Measurements from ENCODE around the gene RPL12.
A peak's percentile ranks its signal among the peaks of the same experiment; 100 is the strongest.

The RPL12 gene

GRCh38 chr9:127450830-127451607 lies at the start of gene RPL12, which contains the start of gene LRSAM1:
Gene RPL12 (minus strand): TSS chr9:127451406. CDS start chr9:127451317, 89 bp downstream.
Gene LRSAM1 (plus strand): TSS chr9:127451510. CDS start chr9:127454528, 3,018 bp downstream.
- peak; percentile 92 for DNase-seq

DNA sequence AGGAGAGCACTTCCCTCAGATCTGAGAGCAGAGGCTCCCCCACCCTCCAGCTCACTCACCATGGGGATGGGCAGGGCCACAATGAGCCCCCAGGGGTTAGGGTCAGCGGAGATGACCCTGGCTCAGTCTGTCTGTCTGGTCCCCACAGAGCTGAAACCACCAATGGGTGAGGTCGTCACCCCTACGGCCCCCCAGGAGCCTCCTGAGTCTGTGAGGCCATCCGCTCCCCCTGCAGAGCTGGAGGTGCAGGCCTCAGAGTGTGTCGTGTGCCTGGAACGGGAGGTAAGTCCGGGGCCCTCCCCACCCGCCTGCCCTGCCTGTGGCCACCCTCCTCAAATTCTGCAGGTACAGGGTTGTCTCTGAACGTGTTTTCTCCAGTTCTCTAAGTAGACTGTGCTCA lies 49.7 kb upstream of the RPL12 start:
- DNase-seq = no peak

GRCh38 chr9:127500399-127500798 lies 49.2 kb upstream of the RPL12 start:
- no peak for DNase-seq

DNA sequence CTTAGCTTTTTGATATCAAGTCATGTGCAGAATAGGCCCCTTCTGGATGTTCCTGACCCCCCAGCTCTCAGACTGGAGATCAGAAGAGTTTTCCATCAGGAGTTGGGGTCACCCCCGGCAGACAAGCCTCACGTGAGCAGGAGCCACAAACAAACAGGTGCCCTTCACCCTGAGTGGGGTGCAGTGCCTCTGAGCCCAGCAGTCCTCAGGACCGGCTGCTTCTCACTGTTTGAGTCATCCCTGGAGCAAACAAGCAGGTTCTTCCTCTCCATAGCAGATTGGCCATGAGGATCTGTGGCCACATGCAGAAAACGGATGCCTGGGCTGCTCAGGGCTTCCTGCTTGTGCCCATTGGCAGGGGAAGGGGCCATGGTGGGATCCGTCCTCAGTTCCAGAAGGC lies 47.1 kb upstream of the RPL12 start:
- no peak for DNase-seq

DNA sequence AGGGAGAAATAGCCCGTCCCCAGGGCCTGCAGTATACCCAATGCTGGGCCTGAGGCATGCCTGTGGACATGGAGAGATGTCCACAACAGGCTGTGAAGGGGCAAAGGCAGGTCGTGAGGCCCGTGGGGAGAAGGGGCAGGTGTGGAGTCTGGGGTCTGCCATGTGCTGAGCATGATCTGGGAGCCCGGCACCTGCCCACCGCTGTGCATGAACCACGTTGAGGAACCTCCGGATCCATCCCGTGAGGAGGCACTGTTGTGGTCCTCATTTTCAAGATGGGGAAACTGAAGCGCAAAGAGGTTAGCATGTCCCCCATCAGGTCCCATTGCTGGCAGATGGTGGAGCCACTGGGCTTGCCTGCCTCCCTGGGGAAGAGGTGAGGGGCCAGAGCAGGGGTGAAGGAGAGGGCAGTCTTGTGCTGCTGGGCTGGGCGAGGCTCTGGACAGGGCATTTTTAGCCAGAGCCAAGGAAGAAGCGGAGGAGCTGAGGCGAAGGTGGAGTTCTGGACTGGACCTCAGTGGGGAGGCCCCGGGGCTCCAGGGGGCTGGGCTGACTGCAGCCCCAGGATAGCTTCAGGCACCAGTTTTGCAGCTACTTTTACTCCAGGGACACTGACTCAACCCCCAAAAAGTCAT lies 46.6 kb upstream of the RPL12 start:
- DNase-seq = no peak

DNA sequence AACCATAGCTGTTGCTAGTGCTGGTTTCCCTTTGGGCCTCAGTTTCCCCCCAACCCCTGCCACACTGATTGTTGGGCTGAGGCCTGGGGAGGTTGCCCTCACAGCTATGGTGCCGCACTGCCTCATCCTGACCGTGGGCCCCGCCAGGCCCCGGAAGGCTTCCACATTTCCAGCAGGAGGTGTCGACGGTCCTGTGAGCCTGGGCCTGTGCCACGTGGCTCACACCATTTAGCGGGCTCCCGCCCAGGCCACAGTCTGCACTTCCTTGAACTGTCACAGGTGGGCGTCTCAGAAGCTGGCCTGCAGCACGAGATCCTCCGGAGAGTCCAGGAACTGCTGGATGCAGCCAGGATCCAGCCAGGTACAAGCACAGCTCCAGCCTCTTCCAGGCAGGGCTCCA lies 45.8 kb upstream of the RPL12 start:
- DNase-seq = no peak

DNA sequence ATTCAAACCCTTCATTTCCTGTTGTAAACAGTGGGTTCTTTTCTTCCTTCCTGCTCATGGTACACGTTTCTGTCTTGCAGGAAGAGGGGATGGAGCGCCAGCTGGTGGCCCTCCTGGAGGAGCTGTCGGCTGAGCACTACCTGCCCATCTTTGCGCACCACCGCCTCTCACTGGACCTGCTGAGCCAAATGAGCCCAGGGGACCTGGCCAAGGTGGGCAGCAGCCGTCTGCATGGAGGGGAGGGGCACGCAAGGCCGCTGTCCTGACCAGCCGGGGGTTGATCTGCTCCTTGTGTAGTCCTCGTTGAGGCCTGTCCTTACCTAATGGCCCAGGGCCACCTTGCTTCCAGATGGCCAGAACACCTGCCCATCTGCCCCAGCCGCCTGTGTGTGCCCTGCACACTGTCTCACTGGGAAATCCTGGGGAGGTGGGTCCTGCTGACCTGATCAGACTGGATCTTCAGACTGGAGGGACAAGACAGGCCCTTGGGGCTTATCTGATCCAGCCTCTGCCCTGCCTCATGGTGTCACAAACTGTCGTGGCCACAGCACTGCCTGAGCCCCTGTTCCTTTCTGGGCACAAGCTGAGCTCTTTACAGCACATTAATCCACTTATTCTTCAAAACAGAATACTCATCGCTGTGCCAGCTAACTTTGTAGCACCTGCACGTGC lies 44.8 kb upstream of the RPL12 start:
- no peak for DNase-seq

DNA sequence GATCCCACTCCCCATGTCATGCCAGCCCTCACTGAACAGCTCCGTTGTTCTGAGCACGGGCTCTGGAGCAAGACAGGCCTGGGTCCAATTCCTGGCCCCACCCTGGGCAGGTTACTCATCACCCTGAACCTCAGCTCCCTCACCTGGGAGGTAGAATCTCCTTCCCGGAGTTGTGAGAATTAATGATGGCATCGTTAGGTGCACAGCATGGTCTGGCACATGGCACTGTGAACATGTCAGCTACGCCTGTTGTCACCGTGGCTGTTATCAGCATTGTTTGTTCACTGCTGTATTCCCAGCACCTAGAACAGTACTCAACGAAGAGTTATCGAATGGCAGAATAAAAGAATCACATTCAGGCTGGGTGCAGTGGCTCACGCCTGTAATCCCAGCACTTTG lies 43.1 kb upstream of the RPL12 start:
- DNase-seq = no peak

- no peak for DNase-seq
Measured at GRCh38 chr9:127493592-127494303, 42.5 kb upstream of the RPL12 start.

DNA sequence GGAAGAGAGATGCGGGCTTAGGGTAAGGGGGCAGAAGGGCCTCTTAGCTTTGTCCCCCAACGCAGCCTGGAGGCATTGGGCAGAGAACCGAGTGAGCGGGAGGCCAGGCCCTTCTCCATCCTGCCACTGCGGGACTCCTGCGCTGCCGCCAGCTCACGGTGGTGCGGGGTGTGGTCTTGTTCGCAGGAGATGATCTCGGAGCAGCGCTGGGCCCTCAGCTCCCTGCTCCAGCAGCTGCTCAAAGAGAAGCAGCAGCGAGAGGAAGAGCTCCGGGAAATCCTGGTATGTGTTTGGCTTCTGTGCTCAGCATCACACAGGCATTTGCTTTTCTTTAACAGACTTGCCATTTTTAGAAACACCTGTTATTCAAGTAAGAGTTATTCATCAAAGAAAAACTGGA lies 41.4 kb upstream of the RPL12 start:
- no peak for DNase-seq

GRCh38 chr9:127491516-127491915 lies 40.3 kb upstream of the RPL12 start:
- no peak for DNase-seq

GRCh38 chr9:127490535-127491230 lies 39.5 kb upstream of the RPL12 start:
- no peak for DNase-seq

DNA sequence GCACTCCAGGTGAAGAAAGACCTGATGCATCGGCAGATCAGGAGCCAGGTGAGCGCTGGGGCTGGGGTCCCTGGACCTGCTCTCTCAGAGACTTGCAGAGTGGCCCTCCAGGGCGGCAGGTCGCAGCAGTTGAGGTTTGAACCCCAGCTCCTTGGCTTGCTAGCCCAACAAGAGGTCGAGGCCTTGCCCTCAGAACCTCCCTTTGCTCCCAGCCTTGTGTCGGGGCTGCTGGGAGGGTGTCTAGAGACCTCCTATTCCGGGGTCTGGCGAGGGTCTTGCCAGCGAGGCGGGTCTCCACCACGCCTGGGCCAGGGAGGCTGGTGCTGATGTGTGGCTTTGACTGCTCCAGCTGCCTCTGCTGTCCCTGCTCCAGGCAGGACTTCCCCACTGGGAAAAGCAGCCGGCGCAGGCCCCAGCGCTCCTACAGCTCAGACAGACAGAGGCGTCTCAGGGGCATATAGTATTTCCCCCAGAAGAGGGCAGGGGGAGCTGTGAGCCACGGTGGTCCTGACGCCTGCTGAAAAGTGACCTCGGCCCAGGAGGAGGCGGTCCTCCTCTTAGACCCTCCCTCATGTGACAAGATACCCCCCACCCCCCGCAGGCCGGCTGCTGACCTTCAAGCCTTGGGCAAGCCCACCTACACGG lies 38.4 kb upstream of the RPL12 start:
- DNase-seq = no peak

DNA sequence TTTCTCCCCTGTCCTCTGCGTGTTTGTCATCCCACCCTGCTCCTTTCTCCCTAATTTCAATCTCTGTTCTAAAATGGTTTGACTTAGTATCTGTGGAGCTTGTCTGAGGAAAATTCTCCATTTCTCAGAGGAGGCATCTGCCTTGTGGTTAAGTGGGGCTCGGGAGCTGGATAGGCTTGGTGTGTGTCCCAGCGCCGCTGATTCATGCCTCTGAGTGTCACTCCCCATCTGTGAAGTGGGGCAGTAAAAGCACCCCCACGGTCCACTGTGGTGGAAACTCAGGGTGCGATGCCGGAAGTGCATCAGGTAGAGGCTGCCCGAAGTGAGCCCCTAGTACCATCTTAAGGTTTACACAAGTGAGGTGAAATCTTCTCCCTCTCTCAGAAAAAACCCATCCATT lies 37.7 kb upstream of the RPL12 start:
- DNase-seq = no peak

- no peak for DNase-seq
Measured at GRCh38 chr9:127485995-127486394, 34.8 kb upstream of the RPL12 start.

- DNase-seq = no peak
Measured at GRCh38 chr9:127482662-127483061, 31.5 kb upstream of the RPL12 start.

DNA sequence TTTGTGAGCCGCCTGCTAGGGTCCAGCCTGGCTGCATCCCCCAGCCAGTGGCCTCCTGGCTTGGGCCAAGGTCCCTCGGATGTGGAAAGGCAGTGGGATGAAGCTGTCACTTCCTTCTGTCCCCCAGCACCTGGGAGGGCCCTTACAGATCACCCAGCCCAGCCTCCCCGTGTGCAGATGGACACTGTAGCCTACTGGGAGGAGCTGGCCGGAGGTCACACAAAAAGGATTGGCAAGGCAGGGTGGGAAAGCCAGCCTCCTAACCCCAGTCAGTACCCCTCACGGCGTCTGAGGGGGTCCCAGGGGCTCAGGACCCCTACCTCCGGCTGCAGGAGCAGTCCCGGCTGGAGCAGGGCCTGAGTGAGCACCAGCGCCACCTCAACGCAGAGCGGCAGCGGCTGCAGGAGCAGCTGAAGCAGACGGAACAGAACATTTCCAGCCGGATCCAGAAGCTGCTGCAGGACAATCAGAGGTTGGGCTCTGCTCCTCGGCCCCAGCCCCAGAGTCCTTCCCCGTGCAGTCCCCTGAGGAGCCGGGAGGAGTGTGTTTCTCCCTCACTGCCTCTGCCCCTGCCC lies 28.4 kb upstream of the RPL12 start:
- DNase-seq = no peak

DNA sequence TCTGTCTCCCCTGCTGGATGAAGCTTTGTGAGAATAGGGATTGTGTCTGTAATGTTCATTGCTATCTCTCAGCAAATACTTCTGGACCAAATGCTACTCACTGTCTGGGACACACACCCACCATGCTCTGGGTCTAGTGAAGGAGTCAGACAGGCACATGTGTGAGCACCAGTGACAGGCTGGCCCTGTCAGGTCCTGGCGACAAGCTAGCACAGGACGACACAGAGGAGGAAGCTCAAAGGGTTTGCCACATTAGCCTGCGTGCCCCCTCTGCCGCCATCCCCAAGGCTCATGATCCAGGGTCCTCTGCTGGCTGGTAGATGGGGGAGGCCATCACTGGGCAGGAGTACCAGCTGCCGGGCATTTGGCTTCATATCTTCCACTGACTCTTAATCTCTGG lies 23.4 kb upstream of the RPL12 start:
- DNase-seq = no peak

GRCh38 chr9:127473932-127474331 lies 22.7 kb upstream of the RPL12 start:
- DNase-seq = no peak

DNA sequence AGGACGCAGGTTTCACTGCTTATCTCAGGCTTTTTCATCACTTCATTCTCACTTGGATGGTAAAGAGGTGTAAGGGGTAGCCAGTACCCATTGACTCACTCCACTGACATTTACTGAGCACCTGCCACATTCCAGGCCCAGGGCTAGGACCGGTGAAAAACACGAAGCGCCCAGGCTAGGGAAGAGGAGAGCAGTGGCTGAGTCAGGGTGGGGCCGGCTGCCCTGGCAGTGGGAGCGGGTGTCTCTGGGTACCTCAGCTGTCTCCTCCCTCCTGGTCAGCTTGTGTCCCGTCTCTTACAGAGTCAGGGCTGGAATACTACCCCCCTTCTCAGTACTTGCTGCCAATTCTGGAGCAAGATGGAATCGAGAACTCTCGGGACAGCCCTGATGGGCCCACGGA lies 22.3 kb upstream of the RPL12 start:
- DNase-seq = no peak

- DNase-seq = no peak
Measured at GRCh38 chr9:127470662-127471061, 19.5 kb upstream of the RPL12 start.

DNA sequence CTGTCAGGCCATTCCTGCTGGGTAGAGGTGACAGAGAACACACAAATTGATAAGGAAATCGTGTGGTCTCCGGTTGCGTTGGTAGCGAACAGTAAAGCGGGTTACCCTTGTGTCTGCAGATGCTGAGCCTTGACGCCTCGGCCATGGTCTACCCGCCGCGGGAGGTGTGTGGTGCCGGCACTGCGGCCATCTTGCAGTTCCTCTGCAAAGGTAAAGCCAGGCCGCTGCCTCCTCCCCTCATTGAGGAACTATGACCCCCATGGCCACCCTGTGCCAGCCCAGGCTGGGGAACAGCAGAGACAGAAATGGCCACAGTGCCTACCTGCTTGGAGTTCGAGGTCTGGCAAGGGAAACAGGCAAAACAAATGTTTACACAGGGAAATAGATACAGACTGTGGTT lies 16.4 kb upstream of the RPL12 start:
- no peak for DNase-seq

All from NCI-H2107 (cell line).